HG03039 (cell line): ENCODE results near the gene OCRL.

Experiments
- ATAC-seq: cut with Tn5 transposase; IDR thresholded peaks from one replicate; pipeline ENCODE4 v1.9.1; 2021; ENCODE audit warnings: mild to moderate bottlenecking, moderate library complexity; ENCODE audit not compliant: unreplicated experiment

The OCRL gene

DNA sequence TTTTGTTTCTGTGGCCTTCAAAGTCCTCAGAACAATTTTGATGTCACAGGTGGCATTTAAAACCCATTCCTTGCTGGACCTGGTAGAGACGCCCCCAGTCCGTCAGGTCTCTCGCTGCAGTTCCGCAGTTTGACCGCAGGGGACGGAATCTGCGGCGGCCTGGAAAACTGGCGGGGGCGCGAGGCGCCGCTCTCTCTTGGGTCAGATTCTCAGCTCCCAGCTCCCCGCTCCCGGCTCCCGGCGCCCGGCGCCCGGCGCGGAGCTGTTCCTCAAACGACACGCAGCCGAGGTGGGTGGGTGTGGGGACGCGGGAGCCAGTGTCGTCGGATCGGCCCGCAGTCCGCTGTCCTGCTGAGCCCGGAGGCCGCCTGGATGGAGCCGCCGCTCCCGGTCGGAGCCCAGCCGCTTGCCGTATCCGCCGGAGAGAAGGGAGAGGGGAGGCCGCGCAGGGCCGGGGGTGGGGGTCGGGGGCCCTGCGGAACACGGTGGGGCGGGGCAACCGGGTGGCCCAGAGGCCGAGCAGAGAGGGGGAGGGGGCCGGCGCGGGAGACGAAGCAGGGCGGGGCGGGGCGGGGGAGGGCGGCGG lies at the start of gene OCRL:
Gene OCRL (plus strand): TSS at position 192 of the 586 bp plus-strand sequence. CDS start 181 bp downstream, at position 373.
- ATAC-seq, result peak; percentile 97

DNA sequence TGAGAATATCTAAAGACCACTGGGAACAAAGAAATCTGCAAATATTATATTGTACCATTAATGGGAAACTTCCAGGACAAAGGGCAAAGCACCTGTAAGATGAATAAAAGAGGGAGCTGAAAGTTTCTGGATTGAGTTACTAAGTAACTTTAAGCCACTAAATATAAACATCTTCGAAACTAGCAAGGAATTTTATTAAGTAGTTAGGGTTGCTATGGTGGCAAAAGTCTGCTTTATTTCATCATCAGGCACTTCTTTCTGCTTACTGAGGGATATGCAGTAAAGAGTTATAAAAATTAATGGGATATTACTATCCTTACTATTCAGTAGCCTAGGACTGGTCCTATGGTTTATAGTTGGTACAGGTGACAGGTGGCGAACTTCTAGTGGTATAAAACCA lies 49.7 kb upstream of the OCRL start:
- ATAC-seq, result no peak

DNA sequence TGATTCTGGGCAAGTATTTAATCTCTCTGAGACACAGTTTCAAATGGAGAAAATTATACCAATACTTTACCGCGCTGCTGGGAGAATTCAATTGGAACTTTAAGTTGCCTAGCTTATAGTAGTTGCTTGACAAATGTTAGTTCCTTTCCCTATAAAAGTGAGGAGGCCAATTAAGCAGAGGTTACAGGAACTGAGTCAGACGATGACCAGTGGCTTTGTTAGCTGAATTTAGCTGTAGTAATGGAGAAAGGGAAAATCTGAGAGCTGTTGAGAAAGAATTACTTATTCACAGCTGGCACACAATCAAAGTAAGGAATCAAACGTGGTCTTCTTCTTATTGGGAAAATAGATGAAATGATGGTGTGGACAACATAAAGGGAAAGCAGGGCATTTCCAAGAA lies 46.4 kb upstream of the OCRL start:
- no peak for ATAC-seq

DNA sequence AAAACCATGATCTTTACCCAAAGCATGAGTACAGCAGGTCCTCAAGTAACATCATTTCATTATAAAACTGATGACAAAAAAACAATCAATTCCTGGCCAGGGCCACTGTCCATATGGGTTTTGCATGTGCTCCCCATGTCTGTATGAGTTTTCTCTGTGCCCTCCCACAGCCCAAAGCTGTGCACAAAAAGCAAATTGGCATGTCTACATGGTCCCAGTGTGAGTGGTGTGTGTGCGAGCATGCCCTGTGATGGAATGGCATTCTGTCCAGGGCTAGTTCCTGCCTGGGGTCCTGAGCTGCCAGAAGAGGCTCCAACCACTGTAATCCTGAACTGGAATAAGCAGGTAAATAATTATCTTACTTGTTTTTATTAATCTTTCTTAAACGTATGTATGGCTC lies 45.2 kb upstream of the OCRL start:
- no peak for ATAC-seq

DNA sequence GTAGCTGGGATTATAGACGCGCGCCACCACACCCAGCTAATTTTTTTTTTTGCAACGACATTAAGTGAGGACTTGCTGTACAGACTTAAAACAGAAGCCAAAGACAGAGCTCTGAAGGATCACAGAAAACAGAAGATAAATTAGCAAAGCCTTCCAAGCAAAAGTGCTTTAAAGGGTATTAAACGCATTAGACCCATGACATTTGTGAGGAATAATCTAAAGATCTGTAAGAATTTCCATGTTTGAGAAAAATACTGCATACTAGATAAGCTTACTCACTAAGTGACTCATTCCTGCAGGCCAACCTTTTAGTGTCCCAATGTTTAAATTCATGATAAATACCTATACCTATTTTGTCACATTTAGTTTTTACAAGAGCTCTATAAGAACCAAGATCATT lies 44.2 kb upstream of the OCRL start:
- no peak for ATAC-seq

DNA sequence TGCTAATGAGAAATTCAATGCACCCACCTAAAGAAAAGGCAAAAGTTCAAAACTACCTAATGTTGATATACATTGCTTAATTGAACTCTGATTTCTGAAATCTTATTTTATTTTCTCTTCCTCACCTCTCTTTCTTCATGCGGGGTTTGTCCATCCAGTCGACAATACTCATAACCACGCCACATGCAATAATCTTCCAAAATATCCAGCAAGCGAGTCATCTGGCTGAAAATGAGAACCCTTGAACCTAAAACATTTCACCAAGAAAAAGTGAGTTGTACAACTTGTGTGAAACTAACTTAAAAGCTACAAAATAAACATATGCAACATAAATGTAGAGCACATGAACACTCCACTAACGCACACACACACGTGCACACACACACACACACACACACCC lies 43.4 kb upstream of the OCRL start:
- no peak for ATAC-seq

DNA sequence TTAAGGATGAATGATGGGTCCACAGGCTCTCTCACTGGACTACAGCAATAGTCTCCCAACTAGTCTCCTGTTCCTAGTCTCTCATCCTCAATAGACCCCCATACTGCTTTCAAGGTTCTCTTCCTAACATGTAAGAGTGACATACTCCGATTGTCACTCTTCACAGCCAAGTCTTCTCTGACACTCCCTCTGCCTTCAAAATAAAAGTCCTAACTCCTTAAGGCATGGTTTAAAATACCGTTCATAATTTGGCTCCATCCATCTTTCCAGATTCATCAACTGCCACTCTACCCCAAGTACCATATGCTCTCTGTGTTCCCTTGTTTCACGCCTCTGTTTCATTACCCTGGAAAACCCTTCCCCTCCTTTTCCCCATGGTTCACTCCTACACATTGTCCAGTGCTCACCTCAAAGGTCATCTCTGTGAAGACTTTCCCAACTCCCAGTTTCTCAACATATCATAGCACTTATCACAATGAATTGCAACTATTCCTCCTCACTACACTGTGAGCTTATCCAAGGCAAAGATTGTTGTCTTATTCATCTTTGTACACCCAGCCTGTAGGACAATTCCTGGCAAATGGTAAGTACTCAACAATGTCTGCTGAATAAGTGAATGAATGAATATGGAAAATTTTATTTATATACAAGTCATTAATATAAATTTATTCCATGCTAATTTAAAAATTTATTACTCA lies 42.8 kb upstream of the OCRL start:
- ATAC-seq, result no peak

DNA sequence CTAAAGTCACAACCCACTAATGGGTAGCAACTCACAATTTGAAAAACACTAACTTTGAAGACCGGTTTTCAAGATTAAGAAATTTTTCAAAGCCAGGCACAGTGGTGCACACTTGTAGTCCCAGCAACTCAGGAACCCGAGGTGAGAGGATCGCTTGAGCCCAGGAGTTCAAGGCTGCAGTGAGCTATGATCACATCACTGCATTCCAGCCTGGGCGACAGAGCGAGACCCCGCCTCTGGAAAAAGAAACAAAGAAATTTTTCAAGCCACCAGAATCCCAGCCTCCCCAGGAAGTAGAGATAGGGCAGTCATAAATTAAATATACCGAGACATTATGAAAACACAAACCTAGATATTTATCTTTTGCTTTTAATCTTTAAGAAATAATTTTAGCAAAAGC lies 29.7 kb upstream of the OCRL start:
- no peak for ATAC-seq

DNA sequence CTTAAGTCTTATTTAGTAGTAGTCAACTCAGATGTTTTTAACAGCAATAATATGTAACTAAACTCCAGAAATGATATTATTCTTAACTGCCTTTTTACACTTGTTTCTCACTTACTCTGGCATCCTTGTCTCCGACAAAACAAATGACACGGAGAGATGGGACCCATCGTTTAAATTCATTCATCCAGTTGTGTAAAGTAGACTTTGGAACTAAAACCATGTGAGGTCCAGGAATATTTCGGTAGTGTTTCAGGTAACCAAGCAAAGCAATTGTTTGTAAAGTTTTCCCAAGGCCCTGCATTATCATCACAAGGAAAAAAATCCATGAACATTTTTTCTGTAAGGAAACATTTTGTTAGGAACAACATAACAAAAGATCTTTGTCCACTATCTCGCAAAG lies 28.4 kb upstream of the OCRL start:
- ATAC-seq, result no peak

DNA sequence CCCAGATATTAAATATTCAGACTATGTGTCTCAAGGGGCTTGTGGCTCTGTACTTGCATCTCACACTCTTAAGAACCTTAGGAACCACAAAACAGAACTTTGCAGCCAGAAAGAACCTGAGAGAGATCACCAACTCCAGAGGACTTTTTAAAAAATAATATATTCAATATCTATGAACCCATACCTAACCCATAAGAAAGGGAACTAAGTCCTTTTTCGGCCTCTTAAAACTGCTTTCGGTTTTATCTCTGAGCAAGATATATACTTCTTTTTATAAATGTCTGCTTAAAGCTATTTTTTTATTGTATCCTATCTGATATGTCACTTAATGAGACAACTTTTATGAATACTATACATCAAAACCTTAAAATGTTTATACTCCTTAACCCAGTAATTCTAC lies 27.6 kb upstream of the OCRL start:
- ATAC-seq, result no peak

DNA sequence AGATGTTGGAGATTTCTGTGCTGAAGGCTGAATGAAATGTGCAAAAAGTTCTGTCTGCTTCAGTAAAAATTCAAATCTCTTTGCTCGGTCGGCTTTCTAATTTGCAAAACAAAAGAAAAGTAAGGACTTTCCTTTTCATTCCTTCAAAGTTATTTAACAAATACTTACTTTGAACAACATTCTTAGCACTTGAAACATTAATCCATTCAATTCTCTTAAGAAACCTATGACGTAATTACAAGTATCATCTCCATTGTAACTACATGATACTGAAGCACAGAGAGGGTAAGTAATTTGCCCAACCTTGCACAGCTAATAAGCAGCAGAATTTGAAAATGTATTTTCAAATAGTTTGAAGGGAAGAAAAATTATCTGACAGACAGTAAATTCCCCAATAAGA lies 23.7 kb upstream of the OCRL start:
- ATAC-seq, result no peak

DNA sequence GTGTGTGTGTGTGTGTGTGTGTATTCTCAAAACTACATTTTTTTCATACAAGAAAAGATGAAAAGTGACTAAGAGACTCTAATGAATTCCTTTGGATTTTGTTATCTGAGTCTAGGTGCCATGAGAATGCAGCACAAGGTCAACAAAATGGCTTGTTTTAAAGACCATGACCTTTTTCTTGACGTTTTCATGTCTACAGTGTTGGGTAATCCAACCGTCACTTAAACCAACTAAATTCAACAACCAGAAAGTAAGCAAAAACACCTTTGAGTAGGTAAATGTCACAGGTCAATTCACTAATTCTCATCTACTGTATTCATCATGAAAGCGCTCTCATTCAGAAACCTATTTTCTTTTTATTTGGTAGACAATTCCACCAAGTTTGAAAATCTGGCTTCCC lies 19.9 kb upstream of the OCRL start:
- no peak for ATAC-seq

DNA sequence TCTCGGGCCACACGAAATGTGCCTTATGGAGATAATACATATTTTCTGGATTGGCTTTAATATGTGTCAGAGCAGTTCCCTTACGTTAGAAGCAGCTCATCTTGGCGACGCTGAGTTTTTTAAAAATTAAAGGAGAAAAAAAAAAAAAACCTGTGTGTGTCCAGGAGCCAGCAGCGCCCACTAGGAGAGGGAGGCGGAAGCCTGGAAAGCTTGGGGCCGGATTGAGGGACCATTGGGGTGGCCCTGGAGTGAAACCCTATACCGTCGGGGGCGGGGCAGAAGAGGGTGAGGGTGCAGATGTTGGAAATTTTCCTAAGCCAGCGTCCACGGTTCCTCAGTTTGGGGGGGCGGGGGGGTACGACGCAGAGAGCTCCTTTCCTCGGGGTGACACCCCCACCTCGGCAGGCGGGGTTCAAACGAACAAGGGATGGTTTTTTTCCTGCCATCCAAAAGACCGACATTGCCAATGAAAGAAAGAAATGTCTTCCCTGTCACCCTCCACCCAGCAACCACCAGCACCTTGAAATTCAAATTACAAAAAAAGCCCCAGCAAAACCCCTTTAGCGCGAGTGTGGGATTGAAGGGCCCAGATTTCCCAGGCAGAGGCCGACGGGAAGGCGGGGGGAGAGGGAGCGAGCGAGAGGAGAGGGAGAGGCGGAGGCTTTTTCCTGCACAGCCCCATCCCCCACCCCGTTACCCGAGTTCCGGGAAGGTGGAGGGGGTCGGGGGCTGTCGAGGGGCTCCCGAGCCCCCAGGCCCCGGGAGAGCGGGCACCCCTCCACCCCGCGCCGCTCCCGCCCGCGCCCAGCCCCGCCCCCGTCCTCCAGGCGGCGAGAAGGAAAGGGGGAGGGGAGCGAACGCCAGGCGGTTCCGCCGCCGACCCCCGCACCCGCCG lies 17.6 kb upstream of the OCRL start:
- ATAC-seq, result no peak

DNA sequence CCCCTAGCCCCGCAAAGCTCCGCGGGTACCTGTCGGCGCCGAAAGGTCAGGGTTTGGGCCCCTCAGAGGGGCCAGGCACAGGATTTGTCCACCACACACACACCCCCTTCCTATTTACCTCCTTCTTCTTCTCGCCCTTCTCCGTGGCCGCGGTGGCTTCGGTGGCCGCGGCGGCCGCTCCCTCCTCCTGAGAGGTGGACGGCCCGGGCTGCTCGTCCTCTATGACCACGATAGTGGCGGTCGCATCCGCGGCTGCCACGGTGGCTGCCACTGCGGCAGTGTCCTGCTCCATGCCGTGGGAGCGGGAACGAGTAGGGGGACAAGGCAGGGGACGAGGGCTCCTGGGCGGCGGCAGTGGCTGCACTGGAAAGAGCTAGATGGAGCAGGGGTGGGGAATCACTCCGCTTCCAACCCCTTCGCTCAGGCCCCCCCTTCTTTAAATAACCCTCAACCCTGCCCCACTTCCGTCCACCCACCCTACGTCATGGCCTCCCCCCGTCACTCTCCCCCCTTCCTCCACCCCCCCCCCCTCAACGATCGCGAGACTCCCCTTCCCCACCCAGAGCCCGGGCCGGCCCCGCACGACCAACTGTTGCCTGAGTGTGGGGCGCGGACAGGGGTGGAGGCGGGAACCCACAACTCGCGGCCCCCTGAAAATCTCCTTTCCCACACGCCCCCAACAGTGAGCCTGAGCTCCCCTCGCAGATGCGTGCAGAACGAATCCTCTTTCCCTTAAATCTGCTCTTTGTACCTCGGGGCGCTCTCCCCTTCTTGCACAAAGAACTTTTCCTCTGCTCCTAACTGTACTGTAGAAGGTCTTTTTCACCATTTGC lies 16.8 kb upstream of the OCRL start, which contains the start of gene SMARCA1:
Gene SMARCA1 (minus strand): TSS at position 412 of the 833 bp plus-strand sequence. CDS start 120 bp downstream, at position 292.
- ATAC-seq, result no peak

DNA sequence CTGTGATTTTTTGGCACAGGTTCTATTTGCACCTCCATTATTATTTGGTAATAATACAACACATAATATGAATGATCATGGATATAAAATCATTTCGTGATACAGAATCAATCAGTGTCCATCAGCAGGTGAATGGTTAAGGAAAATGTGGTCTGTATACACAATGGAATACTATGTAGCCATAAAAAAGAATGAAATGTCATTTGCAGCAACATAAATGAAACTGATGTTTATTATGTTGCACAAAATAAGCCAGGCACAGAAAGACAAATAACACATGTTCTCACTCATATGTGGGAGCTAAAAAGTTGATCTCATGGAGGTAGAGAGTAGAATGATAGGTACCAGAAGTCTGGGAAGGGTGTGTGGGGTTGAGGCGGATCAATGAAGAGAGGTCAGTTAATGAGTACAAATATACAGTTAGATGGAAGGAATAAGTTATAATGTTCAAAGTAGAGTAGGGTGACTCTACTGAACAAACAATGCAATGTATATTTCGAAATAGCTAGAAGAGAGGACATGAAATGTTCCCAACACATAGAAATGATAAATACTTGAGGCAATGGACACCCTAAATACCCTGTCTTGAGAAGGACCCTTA lies 15.7 kb upstream of the OCRL start:
- ATAC-seq, result no peak

DNA sequence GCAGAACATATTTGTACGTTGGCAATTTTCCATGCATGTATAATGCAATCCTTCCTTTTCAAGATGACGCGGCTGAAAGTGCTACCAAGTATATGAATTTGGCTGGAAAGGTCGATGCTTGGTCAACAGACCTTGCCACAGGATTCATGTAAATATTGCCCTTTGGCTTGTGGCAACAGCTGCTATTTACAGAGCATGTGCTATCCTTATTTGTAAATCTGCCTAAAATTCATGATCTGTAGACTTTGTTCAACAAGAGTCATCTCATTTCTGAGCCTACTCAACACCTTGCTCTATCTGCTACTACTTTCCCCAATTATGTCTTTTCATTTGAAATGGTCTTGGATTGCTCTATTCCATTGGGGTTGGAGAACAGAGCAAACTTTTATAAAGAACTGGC lies 14.9 kb upstream of the OCRL start:
- ATAC-seq, result no peak

DNA sequence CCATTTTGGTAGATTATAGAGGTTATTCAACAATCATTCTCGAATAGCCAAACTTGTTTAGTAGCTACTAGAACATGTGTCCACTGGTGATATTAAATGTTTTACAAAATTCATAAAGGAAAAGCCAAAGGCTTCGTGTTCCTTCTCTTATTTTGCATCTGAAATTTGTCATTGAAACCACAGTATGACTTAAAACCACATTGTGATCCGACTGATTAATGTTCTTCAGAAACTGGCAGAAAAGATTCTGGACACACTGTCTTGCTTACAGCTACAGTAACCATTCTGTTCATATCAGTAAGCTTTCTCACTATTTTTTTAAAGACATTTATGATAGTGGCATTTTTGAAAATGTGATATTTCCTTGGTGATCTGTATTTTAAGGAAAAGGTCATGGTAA lies 14.2 kb upstream of the OCRL start:
- ATAC-seq, result no peak

DNA sequence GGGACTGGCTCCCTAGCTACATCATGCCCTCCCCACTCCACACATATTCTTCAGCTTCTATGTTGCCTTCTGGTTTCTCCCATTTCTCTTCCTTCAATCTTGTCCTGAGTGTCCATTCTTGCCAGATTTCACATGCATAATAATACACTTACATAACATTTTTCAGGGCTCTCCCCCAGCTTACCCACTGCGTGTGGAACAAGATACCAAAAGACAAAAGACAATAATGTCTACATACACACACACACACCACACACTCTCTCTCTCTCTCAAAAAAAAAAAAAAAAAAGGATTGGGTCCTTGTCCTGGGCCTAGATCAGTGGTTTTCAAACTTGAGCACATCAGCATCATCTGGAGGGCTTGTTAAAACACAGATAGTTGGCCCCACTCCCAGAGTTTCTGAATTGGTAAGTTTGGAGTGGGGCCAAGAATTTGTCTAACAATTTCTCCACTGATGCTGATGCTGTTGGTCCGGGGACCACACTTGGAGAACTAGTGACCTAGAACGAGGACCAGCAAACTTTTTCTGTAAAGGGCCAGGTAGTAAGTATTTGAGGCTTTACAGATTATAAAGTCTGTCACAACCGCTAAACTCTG lies 10.3 kb upstream of the OCRL start:
- ATAC-seq, result no peak

DNA sequence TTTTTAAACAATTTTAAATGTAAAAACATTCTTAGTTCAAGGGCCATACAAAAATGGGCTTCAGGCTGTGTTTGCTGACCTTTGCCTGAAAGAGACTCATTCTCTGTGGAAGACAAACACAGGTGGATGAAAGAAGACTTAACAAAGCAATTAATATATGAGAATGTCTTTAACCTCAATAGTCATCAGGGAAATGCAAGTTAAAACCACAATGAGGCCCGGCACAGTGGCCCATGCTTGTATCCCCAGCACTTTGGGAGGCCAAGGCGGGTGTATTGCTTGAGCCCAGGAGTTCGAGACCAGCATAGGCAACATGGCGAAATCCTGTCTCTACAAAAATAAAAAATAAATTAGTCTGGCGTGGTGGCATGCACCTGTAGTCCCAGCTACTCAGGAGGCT lies 9.6 kb upstream of the OCRL start:
- no peak for ATAC-seq

DNA sequence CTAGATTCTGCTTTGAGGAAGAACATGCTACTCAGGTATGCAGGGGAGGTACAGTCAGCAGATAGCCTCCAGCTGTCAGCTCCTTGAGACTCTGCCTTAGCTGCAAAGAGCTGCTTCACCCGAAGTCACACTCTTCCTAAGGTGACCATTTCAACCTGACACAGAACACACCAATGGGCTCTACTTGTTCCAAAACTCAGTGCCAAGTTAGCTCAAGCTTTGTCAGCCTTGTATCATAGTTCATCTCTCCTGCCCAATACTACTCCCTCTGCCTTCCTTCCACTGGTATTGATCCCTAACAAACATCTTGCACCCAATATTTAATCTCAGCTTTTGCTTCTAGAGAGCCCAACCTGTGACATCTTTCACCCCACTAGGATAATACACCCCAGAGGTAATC lies 8.9 kb upstream of the OCRL start:
- no peak for ATAC-seq
